ENCODE data around the gene DUSP9.

DUSP9 gene

DNA sequence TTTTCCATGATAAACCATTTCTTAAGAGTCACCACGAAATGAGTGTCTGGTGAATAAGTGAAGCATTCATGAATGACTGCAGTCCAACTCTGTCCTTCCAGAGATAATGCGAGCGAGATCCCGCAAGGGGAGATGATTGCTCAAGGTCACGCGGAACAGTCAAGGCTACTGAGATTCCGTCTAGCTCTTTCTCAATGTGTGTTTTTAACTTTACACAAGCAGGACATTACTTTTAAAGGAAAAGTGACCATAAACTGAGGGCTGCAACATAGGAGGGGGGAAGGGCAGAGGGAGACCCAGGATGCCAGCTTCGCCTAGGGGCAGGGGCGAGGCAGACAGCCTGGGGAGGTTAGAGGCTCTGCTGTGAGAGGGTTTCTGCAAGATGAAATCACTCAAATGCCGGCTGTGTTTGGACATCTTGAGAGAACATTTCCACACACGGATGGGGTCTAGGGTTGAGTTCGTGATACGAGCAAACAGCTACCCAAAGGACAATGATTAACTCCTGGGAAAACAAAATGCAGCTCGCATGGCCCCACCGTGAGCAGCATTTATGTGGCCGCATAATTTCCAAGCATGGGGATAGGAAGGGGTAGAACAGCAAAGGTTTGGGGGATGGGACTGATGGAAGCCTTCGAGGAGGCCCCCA is 24.2 kb upstream of the DUSP9 start:
- FAIRE-seq = no peak

DNA sequence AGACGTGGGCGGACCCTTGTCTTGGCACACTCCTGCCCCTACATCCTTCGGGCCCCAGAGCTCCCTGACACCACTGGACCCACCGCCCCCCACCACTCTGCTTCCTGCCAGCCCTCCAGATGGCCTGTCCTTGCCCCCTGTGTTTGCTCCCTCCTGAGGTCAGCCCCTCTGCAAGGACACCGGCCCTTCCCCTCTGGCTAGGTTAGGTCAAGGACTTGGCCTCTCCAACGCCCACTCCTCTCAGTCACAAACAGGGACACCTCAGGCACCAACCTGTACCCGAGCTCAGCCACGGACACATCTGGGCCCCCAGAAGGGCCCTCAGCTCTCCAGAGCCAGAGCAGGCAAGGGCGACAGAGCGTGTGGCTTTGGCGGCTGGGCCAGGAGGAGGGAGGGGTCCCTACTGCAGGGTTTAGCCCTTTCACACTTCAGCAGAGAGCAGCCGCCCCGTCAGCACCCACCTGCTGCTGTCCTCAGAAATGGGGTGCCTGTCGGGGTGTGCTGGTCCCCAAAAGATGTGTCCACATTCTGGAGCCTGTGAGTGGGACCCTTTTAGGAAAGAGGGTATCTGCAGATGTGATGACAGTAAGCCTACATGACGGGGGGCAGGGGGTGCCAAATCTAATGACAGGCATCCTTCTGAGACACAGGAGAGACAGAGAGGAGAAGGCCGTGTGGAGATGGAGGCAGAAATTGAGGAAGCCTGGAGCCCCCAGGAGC is 23.5 kb upstream of the DUSP9 start:
- no peak for FAIRE-seq

DNA sequence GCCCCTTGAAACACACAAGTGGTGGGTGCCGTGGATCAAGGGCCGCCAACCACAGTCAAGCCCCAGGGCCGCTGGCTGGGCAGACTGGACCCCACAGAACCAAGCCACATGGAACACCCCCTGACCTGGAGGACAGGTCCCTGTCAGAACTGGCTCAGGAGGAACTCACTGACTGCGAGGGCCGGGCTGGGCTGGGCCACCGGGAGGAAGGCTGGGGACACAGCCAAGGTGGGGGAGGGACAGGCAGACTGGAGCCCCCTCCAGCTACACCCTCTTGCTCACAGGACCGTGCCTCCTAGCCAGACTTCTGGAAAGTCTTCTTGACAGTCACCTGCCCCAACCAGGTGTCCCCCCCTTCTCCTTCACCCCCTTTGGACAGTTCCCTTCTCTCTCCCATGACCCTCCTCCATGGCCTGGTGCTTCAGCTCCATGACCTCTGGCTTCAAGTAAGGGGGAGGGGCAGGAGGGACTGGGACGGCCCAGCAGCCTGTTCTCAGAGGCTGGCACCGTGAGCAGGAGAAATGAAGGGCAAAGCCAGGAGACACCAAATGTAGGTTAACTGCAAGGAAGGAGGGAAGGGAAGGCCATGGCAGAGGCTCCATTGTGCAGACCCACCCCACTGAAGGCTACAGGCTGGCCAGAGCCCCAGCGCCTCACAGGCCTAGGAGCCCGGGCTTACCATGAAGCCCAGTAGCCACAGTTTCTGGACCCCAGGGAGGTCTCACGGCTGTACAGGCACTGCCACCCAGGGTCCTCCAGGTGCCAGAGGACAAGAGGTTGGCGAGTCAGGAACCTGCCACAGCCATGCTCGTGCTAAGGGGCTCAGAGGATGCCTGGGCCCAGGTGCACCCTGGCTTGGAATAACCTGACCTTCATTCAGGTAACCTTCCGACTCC is 22.6 kb upstream of the DUSP9 start:
- FAIRE-seq = no peak

DNA sequence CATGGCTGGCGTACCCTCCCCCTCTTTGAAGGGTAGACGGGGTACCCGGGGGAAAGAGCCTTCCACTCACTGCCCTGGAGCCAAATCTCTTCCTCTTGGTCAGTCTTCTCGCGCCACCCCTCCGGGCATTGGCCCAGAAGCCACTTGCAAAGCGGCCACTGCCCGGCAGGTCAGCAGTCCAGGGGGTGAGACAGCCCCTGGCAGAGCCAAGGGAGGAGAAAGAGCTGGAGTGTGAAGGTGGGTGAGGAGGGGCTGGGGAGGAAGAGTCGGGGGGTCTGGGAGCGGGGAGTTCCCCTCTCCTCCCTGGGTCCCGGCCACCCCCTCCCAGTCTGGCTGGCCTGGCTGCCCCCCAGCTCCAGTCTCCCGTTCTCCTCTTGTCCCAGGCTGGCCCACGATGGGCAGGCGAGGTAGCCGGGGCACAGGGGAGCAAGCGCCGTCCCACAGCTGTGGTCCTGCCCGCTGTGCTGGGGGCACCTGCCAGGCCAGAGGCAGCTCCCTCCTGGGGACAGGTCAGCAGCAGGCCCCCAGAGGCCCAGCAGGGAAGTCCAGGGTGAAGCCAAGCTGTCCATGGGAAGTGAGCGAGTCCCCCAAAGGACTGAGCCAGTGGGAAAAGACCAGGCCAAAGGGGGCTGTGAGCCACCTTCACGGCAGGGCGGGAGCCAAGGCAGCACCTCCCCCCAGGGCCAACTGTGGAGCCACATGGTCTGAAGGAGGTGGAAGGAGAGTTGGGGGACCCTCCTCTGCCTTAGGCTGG is 21.6 kb upstream of the DUSP9 start:
- FAIRE-seq = no peak

DNA sequence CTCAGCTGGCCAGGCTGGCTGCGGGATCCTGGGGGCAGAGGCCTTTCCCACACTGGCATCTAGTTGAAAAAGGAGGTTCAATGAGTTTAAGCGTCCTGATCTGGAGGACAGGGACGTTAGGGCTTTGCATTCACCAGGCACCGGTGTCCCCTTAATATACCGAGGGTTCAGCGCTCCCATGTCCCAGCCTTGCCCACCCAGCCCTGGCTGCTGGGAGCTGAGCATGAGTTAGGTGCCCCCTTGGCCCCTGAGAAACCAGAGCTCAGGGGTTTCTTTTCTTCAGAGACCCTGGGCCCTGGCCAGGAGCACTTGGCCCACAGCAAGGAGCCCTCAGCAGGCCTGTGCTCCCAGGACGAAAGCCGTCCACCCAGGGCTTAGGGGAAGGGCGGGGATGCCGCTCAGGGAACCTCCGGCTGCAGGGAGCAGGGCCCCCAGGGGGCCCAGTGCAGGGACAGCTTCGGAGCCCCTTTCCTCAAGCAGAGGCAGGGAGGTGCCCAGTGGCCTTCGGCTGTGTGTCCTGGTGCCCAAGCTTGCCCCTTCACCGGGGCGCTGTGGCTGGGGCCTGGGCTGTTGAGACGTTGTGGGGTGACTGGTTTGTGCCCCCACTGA is 20.9 kb upstream of the DUSP9 start:
- FAIRE-seq = no peak

DNA sequence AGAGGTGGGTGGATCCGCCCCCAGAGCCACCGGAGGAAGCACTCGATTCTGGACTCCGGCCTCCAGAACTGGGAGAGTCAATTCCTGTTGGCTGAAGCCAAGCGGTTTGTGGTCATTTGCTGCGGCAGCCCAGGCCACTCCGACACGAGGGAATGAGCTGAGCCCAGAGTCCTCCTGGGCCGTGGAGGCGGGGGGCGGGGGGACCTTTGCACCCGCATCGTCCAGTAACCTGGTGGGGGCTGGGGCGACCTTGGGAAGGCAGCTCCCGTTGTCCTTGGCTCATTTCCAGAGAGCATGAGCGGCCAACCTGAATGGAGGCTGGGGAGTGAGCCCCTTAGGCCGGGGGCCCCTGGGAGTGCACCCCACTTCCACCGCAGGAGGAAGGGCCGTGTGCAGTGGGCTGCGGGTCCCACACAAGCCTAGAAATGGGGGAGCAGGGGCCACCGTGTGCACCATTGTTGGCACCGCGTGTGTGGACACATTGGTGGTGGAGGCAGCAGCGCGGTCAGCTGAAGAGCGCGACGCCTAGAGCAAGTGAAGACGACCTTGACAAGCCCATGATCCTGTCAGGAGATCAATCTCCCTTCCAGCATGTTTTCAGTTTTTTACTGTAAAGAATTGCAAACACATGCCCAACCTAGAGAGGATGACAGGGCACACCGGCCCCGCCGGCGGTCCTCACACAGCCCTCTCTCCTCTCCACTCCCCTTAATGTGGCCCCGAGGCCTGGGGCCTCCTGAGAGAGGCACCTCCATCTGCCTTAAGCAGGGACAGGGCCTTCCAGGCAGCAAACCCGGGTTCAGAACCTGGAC is 19.9 kb upstream of the DUSP9 start:
- no peak for FAIRE-seq

DNA sequence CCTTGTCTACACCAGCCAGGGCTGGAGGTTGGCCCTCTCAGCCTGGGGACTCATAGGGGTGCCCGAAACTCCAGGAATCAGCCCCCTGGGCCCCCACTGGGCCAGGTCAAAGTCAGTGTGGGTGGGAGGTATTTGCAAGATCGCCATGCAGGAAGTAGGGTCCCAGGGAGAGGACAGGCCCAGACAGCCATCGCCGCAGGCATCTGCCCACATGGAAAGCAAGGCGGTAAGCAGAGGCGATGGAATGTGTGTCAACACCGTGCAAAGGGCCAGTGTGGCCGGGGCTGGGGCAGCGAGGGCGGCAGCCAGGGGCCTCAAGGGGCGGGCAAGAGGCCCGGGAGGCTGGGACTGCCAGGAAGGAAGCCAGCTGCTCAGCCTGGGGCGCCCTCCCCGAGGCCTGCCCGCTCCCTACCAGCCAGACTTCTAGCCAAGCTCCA is 19.3 kb upstream of the DUSP9 start:
- no peak for FAIRE-seq

DNA sequence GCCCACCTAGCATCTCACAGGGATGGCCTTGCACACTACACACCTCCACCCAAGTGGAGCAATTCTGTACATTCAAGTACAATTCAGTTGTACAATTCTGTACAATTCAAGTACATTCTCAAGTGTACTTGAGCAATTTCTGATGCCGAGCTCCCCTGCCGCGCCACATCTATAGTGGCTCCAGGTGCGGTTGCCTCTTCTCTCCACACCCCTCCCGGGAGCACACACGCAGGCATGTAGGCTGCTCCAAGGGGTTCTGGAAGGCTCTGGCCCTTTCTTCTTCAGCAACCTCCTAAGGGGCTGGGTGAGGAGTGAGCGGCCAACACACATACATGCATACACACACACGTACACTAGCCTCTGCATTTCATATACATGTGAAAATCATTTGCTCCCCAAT is 18.9 kb upstream of the DUSP9 start:
- no peak for FAIRE-seq

DNA sequence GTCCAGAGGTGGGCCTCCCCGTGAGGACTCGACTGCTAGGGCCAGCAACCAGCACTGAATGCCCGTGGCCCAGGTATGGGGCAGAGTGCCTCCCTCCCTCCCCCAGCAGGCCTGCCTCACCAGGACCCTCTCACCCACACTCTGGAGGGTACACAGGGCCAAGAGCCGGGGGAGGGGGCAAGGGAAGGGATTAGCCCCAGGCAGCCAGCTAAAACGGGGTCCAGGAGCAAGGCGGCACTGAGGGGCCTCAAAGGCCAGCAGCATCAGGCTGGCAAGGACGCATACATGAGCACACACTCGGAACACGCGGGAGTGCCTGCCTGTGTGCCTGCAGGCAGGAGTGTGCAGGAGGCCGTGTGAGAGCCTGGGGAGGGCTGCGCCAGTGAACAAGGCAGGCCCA is 18.3 kb upstream of the DUSP9 start:
- no peak for FAIRE-seq

DNA sequence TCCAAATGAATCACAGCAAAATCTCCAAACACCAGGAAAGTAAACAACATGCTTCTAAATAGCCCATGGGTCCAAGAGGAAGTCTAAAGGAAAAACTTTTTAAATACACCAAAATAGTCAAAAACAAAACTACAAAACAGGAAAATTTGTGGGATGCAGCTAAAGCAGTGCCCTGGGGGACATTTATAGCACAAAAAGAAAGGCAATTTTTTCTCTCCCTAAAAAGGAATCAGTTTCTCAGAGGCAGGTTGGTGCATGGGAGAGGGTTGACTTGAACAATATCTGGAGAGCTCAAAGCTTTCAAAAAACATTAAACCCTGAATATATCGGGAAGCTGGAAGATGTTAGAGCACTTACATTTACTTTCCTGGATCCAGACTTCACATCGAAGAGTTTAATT is 15.7 kb upstream of the DUSP9 start:
- FAIRE-seq = no peak

DNA sequence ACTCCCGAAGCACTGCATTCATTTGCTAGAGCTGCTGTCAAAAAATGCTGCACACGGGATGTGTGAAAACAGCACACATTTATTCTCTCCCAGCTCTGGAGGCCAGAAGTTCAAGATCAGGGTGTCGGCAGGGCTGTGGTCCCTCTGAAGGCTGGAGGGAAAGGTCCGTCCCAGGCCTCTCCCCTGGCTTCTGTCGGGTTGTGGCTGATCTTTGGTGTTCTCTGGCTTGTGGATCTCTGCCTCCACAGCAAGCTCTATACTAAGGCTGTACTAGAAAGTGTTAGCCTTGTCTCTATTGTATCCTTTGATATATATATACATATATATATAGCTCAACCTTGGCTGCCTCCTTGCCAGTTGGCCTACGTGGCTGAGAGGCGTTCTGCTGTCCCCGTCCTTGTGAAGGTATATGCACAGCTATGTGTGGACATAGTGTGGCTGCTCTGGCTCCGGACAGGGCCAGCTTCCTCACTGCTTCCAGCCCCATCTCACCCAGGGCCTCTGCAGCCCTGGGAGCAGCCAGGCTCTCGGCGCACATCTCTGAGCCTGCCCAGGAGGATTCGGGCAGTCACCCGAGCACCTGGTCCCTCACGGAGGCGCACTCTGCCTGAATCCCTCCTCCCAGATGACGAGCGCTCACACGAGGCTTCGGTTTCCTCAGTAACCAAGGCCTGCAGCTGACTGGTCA is 15.0 kb upstream of the DUSP9 start:
- no peak for FAIRE-seq

DNA sequence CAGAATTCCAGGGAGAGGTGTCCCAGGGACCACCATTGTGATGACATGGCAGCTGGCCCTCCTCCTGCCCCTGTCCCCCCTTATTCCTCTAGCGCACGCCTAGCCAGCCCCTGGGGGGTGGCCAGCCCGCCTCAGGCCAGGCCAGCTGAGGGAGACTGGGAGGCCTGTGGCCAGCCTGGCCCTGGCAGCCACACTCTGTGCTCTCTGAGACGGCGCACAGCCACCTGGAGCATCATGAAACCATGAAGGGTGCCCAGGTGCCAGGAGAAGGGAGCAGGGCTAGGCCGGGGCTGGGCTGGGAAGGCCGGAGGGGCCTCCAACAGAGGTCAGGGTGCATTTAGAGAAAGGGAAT is 14.4 kb upstream of the DUSP9 start:
- FAIRE-seq = no peak

DNA sequence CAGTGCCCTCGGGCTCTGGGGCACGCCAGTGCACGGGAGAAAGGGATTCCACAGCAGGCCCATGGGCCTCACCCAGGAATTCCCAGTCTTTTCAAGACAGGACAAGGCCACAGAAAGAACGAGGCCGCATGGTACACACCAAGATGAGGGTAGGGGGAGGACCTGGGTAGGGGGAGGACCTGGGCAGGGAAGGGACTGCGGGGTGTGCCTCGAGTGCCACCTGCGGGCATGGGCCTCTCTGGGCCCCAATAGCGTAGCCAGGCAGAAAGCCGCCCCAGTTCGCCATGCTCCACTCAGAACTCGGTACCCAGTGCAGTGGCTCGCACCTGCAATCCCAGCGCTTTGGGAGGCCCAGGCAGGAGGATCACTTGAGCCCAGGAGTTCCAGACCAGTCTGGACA is 14.0 kb upstream of the DUSP9 start:
- no peak for FAIRE-seq

DNA sequence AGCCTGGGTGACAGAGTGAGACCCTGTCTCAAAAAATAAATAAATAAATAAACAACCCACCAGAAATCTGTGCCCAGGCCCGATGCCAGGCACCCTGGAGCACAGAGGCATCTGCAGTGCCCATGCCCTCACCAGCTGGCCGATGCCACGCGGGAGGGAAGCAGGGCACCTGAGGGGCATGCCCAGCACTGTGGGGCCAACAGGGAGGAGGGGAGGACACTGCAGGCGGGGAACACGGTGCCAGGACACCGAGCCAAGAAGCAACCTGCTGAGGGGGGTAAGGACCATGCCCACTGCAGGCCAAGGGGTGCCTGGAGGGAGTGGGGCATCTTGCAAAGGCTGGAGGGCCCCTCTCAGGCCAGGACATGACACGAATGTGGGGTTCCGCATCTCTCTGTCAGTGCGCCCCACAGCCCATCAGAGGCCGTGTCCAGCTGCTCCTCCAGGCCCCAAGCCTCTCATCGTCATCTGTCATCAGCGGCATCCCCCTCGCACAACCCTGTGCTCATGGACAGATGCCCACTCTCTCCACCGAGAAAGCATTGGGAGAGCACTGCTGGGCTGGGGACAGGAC is 13.3 kb upstream of the DUSP9 start:
- no peak for FAIRE-seq

DNA sequence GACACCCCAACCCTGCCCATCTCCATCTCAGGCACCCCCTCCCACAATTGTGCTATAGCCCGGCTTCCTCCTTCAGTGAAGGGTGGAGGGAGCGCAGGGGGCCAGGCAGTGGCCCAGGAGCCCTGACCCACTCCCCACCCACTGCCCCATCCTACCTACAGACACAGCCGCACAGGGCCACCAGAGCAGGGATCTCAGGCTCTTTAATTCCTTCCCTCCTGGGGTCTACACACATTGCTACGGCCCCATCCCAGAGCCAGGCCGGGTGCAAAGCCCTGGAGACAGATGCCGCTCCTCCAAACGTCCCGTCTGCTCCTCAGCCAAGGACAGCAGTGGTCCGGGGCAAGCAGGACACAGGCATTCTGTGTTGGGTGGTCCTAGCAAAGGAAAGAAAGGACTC is 12.8 kb upstream of the DUSP9 start:
- FAIRE-seq = no peak

DNA sequence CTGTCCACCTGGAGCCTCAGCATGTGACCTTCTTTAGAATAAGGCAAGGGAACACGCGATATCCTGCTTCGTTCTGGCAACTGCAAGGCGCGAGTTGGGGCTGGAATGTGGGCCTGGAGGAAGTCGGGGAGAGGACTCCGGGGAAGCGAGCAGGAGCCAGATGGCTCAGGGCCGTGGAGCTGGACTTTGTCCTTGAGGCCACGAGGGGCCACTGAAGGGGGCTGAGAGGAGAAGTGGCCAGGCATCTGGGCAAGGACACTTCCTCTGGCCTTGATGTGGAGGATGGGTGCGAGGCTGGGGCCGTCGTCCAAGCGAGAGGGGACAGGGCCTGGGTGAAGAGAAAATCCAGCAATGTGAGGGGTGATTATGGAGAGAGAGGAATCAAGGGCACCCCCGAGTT is 12.2 kb upstream of the DUSP9 start:
- FAIRE-seq = no peak

DNA sequence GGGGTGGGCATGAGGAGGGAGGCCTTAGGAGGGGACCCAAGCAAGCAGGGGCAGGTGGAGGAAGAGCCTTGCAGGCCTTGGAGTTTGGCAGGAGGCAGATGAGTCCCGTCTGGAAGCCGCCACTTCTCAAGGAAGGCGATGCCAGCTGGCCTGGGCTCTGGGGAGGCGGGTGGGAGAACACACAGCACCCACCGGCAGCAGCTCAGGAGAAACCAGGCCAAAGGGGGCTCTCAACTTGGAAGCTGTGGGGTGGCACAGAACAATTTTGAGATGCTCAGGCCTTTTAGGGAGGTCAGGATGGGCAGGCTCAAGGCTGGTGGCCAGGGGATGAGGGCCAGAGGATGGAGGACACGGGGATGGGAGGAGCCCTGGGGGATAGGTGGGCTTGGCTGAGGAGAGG is 11.6 kb upstream of the DUSP9 start:
- no peak for FAIRE-seq

DNA sequence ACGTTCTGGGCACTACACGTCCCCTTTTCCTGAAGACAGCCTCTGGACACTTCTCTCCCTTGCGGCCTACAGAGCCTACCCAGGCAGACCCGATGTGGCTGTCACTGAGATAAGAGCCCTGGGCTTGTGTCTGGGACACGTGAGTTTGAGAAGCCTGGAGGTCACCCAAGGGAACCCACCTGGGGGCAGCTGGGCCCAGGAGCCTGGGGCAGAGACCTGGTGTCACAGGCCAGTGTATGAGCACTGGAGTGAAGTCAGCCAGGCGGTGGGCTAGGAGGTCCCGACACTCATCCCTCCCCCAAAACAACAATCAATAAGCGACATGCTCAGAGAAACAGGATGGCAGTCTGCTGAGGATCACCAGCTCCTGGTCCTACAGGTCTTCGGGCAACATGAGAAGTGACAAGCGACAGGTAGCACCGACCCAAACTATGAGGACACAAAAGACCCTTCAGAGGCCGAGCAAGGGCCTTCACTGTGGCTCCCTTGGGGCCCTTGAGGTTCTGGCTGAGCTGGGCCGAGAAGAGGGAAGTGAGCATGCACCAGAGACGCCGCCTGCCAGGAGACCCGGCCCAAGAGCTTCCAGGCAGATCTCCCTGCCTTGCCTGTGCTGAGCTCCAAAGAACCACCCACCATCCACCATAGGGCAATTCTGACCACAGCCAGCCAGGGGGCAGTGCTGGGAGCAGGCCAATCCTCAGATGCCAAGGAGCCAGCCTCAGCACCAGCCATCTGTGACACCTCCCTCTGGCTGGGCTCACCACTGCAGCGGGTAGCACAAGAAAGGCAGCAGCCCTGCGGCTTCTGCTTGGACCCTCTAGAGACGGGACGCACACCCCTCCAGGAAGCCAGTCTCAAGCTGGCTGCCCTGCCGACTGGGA is 11.0 kb upstream of the DUSP9 start:
- no peak for FAIRE-seq

DNA sequence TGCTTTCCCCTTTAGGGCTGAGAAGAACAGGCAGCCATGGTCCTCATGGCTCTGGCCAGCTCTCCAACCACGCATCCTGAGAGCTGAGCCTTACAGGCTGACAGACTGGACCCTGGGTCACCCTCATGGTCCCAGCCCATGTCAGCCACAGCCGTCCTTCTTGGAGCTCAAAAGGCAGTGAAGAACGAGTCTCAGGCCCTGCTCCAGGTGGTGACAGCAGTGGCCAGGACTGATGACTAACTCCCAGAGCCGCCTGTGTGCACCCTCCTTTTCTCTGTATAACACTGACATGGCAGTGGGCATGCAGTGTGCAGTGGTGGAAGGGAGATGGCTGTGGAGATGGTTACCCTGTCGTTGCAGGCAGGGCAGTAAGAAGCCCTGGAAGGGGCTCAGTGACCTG is 10.3 kb upstream of the DUSP9 start:
- no peak for FAIRE-seq
